HPDE6-E6E7 (cell line): ENCODE results near the gene IBTK.
"Not testable (repeated sequence)": the region's sequence is repeated elsewhere in the genome, so short reads cannot be mapped to it uniquely, and the experiment has no call there.

Experiments
- DNase-seq: peaks from one replicate; pipeline ENCODE4 v3.0.0; 2011; ENCODE audit warnings: missing footprints; ENCODE audit errors: extremely low spot score

IBTK gene

GRCh38 chr6:82246370-82246769 lies 1.2 kb downstream of the IBTK start:
- no peak for DNase-seq

- no peak for DNase-seq
Measured at GRCh38 chr6:82245376-82245775, 2.2 kb downstream of the IBTK start.

DNA sequence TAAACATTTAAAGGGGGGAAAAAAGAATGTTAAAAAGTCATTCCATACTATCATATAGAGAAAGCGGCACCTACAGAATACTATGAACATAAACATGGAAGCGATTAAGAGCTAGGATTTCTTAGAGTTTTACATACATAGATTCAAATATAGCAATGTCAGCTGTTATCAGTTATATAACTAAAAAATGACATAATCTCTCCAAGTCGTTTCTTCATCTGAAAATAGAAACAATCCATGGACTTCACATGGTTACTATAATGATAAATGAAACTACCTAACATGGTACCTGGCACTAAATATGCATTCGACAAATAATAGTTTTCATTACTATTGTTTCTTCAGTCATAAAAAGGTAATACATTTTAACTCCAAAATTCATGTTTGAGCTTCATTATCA lies 3.7 kb downstream of the IBTK start:
- DNase-seq = no peak

DNA sequence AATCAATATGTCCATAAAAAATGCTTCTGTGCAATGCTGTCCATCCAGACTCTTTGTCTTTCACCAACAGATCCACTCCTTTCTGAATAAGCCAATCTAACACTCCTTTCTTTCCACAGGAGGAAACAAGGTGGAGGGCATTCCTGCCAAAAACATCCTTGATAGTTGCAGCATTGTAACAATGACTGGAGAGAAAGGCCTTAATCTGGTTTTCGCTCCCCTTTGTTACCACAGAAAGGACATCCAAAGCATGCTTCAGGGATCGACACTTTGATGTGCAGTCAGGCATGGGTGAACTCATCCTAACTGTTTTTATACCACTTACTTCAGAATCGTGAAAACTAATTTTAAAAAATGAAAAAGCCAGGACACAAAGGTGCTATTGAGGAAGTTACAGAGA lies 7.4 kb downstream of the IBTK start:
- DNase-seq = no peak

DNA sequence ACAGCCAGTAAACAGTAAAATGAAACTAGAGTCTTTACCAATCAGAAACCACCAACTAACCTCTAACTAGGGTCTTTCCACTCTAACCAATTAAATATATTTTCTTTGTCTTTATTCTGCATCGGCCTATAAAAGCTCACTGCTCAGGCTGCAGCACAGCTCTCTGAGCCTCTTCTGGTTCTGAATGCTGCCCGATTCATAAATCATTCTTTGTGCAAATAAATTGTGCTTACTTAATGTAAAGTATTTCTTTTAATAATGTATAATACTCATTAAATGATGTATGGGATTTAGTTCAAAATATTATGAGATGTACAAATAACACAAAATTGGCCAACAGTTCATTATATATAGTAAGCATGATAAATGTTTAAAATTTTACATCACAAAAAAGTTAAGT lies 7.9 kb downstream of the IBTK start:
- DNase-seq = no peak

- no peak for DNase-seq
Measured at GRCh38 chr6:82237013-82237412, 10.5 kb downstream of the IBTK start.

DNA sequence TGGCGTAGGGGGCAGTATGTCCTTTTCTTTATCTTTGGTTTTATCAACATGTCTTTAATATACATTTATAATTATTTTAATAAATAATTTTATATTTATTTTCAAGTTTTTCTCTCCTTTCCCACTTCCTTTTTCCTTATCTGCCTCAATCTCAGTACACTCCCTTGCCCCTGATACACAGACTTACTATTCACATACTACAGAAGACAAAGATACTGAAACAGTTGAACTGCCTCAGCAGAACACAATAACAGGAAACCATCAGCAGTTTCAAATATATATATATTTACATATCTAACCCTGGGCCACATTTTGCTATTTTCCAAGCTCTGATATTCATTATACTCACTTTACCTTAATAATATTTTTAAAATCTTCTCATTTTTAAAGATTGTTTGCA lies 19.8 kb downstream of the IBTK start:
- no peak for DNase-seq

DNA sequence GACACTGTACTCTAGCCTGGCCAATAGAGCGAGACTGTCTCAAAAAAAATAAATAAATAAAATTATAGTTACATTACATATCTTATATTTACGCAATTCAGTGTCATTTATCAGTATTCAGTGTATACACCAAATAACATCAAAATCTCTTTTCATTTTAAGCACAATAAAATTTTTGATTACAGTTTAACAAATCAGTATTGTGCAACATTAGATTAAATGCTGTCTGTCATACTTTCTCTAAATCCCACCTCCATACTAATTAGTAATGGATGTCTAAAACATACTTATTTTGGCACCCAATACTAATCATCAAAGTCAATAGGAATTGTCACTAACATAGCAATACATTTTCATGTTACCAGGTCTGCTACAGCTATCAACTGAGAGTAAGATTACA lies 27.4 kb downstream of the IBTK start:
- DNase-seq = no peak

DNA sequence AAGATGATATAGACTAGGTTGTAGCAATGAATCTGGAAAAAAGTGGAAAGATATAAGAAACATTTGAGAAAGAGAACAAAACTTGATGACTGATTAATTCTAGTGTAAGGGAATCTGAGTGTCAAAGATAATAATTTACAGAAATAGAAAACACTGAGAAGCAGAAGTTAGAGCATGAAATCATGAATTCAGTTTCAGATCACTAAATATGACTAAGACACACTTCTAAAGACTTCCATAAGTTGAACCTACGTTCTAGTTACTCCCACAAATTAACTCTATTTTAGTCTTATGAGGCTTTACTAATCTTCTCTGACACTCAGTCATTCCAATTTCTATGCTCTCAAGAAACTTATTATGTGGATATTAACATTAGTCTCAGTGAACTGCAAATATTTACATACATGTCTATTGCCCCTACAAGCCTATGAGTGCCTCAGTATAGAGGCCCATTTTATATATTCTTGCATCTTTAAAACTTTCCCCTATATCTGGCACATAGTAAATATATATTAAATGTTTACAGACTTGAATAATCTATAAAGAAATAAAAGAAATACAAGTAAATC lies 30.4 kb downstream of the IBTK start:
- DNase-seq = no peak

GRCh38 chr6:82216549-82216948 lies 31.0 kb downstream of the IBTK start:
- no peak for DNase-seq

GRCh38 chr6:82211326-82211725 lies 36.2 kb downstream of the IBTK start:
- DNase-seq = no peak

GRCh38 chr6:82208913-82209312 lies 38.6 kb downstream of the IBTK start:
- DNase-seq = no peak

GRCh38 chr6:82205930-82206392 lies 41.6 kb downstream of the IBTK start:
- no peak for DNase-seq

GRCh38 chr6:82204020-82204419 lies 43.5 kb downstream of the IBTK start:
- no peak for DNase-seq

DNA sequence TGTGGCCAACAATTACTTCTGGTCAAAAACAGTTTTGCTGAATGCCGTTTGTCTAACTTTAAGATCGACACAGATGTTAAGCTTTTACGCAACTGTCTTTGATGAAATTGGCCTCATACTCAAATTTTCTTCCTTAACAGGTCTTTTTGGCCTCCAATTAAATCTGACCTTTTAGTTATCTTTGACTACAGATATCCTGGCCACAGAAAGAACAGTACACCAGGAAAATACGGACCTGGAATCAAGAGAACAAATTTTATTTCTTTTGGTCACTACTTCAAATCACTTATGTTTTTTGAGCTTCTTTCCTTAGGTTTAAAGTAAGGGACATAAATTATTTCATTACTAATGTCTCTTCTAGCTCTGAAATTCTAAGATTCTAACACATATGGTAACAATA lies 49.8 kb downstream of the IBTK start:
- no peak for DNase-seq

DNA sequence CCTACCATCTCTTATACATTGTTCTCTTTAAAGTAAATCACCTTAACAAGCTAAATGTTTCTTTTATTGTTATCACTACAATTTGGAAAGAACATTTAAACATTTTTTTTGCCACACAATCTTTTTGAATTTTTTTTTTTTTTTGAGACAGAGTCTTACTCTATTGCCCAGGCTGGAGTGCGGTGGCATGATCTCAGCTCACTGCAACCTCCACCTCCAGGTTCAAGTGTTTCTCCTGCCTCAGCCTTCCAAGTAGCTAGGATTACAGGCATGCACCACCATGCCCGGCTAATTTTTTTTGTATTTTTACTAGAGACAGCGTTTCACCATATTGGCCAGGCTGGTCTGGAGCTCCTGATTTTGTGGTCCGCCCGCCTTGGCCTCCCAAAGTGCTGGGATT lies 50.3 kb downstream of the IBTK start:
- not testable (repeated sequence) for DNase-seq

GRCh38 chr6:82196161-82196560 lies 51.4 kb downstream of the IBTK start:
- no peak for DNase-seq

GRCh38 chr6:82195619-82196018 lies 51.9 kb downstream of the IBTK start:
- DNase-seq = no peak

DNA sequence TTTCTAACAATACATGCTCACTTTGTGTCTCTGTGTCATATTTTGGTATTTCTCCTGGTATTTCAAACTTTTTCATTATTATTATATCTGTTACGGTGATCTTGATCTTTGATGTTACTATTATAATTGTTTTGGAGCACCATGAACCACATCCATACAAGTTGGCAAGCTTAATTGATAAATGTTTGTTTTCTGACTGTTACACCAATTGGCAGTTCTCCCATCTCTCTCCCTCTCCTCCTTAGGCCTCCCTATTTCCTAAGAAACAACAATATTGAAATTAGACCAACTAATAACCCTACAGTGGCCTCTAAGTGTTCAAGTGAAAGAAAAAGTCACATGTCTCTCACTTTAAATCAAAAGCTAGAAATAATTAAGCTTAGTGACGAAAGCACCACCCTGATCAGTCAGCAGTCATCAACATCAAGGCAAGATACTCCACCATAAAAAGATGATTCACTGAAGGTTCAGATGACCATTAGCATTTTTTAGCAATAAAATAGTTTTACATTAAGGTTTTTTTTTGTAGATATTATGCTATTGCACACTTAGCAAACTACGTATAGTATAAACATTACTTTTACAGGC lies 61.5 kb downstream of the IBTK start:
- no peak for DNase-seq

DNA sequence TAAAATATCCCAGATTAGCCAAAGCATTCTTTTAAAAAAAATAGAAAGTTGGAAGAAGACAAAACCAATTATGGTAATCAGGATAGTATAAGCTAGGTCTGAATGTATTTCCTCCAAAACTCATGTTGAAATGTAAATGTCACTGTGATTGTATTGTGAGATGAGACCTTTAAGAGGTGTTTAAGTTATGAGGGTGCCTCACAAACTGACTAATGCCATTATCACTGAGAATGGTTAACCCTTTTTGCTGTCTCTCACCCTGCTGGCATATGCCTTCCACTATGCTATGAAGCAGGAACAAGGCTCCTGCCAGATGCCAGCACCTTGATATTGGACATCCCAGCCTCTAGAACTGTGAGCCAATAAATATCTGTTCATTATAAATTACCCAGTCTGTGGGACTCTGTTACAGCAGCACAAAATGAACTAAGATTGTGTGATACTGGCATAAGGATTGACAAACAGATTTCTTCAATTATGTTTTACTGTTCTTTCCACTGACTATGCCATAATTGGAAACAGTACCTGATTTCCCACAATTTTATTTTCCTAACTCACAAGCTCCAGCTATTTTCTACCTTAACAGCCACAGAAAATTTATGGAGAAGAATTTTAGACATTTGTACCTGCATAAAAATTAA lies 63.8 kb downstream of the IBTK start:
- no peak for DNase-seq

DNA sequence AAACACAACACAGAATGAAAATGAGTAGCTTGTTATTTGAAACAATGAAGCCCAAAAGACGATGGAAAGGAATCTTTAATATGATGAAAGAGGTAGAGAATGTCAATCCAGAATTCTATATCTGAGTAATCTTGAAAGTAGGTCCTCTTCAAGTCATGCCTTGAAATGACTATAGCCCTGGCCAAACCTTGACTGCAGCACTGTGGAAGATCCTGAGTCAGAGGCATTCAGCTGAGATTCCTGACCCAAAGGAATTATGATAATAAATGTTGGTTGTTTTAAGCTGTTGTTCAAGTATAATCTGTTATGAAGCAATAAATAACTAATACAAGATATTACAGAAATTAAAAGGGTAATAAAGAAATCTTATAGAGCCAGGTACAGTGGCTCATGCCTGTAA lies 64.8 kb downstream of the IBTK start:
- DNase-seq = no peak

DNA sequence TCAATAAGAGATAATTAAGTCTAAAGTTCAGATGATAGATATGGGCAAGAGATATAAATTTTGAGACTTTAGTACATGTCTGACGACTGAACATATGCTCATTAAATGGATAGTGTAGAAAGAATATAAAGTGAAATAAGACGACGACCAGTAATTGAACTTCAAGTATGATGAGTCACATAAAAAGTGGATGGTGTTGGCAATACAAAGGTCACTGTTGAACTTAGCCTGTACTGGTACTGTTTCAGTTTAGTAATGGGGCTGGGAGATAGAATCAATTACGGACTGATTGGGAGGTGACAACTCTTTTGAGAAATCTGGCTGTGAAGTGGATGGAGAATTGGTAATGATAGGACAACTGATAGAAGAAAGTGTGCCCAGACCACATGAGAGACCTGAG lies 68.1 kb downstream of the IBTK start:
- DNase-seq = no peak

GRCh38 chr6:82178759-82179112 lies 68.8 kb downstream of the IBTK start:
- DNase-seq = no peak
